GM21737 (cell line): ENCODE data around the gene ADCY5.

Experiments
- ATAC-seq: cut with Tn5 transposase; IDR thresholded peaks from one replicate; pipeline ENCODE4 v1.9.1; 2021; ENCODE audit warnings: mild to moderate bottlenecking, moderate library complexity; ENCODE audit not compliant: unreplicated experiment

ADCY5 gene

DNA sequence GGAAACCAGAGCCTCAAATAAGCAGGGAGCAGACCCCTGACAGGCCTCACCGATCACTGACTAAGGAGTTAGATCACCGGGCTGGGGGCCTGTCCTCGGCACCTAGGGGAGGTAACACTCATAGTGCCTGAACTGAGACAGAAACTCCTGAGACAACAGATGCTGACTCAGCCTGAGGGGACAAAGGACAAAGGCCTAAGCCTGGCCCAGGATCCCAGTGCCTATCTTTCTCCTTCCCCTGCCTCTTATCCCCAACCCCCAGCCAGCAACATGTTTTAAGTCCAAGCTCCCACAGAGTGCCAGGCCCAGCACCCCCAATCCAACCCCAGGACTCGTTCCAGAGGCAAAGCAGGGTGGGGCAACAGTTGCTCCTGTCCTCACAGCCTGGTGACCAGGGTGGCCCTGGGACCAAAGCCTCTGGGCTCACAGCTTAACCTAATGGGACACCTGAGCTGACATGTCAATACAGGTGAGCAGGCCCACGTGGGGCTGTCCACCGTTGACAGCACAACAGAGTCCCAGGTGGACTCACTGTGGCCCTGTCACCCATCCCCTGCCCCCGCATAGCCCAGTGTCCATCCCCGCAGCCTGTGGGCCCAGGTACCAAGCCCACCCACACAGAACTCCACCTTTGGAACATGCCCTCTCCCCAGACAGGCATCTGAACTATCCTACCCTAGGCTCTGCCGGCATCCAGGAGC, 37.4 kb downstream of the ADCY5 start:
- ATAC-seq: no peak

DNA sequence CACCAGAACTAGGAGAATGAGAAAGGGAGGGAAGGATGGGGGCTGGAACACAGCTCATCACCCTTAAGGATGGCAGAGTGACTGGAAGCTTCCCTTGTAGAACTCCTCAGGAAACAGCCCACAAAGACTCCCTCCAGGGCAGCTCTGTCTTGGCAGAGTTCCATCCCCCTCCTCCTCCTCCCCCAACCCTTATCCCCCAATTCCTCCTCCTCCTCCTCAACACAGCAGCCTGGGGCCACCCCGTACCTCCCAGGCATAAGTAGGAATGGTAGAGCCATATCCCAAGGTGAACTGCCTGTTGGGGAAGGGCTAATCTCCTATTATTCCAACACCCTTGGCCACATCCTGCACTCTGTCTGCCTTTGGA, 38.8 kb downstream of the ADCY5 start:
- ATAC-seq: no peak

DNA sequence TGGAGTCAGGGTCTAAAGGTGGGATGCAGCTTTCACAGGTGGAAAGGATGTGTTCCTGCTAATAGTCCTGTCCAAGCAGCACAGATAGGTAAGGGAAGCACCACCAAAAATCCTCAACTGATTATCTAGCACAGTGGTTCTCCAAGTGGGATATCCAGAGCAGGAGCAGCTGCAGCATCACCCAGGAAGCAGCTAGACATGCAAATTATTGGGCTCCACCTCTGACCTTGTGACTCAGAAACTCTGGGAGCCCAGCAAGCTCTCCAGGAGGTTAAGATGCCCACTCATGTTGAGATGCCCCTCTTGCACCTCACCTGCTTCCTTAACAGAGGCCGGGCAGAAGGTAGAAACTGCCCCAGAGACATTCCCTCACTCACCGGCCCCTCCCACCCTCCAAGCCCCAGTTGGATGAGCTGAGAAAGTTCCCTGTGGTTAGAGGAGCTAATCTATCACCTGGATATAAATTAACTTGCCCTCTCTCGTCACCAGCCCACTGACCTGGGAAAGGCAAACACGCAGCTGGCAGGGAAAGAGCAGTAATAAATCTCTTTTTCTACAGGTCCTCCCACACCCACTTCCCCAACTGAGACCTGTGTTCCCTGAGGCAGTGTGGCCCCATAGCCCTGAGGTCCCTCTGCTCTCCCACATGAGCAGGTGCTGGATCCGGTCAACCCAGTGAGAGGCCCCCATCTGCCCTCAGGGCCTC, 39.3 kb downstream of the ADCY5 start:
- ATAC-seq: no peak

DNA sequence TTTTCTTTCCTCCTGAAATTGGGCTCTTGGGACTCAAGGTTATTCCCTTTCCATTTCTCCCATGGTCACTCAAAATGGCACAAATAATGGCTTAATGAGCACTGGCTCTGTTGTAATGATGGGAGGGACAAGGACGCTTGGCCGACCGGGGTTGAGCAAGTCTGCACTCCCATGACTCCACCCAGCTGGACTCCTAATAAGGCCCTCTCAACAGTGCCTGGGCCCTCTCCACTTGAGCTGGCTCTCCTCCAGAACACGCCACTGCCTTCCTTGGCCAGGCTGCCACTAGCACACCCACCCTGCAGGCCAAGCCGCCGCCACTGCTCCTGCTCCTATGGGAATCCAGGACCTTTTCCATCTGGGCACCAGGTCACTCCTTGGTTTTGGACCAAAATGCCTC, 42.3 kb downstream of the ADCY5 start:
- no peak for ATAC-seq

DNA sequence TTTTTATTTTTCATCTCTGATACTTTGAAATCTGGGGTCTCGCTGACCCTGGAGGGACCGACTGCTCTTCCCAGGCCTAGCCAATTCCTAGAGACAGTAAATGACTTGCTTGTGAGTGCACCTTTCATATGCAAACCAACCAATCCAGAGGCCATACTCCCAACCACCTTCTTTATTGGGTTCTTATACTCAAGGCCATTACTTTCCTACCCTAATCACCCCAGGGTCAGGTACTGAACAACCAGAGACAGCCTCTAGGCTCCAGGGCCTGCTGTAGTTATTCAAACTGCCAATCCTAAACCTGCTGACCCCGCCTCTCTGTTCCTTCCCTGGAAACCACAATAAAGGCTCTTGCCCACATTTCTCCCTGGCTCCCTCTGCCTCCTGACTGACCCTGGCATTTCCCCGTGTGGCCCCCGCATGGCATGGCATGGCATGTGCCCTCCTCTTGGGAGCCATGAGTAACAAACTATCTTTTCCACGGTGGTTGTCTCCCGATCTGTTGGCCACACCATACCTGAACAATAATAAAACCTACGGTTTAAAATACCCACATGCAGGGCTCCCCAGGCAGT, 42.9 kb downstream of the ADCY5 start:
- ATAC-seq: no peak

DNA sequence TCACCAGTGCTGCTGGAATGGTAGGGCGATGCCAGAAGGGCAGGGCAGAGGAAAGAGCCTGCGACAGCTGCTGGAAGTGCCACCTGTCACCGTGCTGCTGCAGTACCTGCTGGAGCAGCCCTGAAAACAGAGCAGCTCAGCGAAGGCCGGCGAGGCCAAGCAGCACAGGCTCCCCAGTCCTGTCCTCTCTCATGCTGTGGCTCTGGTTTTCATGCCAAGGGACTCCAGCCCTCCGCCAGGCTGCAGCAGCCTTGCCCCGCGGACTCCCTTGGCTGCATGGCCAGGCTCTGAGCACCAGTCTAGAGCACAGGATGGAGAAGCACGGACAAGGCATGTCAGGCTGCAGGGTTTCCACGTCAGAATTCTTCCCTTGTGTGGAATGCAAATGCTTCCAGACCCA, 43.9 kb downstream of the ADCY5 start:
- no peak for ATAC-seq

DNA sequence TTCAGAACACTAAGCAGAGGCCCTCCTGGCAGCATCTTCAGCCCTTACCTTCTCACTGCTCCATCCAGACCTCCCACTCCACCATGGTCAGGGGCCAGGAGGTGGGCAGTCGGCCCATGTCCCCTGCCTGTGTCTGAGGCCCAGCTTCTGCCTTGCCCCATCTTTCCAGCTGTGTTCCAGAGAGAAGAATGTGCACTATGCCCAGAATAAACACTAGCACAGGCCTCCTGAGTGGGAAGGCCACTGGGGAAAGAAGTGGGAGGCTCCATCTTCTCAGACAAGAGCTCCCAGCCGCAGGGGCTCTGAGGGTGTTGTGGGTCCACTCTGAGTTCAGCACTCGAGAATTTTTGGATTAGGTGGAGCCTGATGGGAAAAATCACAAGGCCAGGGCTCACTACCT, 44.5 kb downstream of the ADCY5 start:
- ATAC-seq: no peak

DNA sequence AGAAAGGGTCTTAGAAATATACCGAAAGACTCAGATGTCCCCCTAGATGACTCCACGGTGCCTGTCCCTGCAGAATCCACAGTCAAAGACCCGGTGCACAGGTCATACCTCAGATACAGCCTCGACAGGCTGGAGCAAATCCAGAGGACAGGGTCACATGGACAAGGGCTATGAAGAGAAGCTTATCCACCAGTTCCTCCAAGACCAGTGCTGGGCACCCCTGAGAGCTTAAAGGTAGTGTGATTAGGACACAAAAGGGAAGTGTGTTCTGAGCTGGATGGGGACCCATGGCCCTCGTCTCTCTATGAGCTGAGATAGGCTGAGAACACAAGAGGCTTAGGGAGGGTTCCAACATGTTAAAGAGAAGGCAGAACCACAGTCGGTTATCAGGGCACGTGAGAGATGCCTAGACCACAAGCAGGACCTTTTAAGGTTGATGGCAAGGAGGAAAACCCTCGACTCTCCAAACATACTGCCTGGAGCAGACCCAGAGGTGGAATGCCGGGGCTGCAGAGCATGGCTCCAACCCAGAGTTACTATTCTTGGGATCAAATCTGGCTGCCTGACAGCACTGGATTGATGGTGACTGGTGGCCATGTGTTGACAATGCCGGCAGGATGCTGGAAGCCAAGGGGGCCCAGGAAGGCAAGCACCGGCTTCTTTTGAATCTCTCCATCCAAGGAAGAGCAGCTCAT, 46.9 kb downstream of the ADCY5 start:
- no peak for ATAC-seq

DNA sequence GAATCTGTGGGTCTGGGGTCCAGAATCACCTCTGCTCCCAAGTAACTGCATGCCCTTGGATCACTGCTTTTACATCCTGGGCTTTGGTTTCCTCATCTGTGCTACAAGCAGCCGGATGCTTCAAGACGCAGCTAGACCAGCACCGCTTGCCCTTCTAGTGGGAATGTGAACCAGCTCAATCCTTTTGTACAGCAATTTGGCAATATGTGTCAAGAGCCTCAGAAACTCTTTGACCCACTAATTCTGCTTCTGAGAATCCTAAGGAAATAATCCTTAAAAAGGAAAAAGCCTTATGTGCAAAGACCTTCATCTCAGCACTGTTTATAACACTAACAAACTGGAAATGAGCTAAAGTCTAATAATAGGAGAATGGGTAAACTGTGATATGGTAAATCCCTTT, 48.7 kb downstream of the ADCY5 start:
- no peak for ATAC-seq

DNA sequence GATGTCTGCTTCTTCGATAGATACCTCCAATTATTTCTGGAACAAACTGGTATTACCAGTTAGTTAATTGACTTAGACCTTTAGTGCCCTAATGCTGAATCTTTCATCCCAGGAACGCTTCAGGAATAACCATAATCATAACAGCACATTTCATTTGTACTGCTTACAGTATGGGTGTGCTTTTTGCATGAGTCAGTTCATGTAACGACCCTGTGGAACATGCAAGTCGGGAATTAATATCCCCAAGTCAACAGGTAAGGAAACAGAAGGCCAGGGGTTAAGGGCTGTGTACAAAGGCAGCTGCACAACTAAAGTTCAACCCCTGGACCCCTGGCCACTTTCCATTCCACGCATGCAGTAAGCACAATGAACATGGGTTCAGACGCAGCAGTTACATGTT, 49.2 kb downstream of the ADCY5 start:
- ATAC-seq: no peak

DNA sequence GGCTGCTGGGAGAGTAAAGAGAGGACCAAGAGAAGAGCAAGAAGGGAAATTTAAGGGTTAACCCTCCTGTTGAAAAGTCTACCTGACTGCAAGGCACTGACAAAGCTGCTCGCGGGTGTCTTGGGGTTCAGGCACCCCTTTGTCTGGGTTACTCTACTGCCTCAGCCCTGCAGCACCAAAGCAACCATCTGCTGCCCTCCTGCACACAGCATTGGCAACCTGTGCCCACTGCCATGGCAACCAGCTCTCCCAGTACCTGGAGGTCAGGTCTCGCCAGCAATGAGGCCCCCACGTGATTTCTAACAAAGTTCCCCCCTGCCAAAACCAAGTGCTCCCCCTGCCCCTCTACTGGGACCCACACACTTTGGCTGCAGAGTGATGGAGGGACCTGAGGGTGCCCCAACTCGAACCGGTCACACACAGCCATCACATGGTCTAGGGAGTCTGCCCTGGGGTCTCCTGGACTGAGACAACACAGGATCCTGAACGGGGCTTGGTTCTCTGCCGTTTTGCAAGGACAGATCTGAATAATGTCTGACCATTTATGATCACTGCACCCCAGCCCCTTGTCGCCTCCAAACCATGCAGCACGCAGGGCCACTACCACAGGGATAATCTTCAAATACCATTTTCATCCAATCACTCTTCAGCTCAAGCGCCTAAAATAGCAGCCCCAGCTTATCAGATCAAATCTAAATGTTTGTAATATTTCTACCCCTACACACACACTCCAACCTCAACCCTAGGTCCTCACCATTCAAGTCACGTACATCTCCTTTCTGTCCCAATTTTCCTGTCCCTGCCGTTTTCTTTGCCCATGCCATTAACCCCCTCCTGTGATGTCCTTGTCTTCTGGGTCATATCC, 50.7 kb downstream of the ADCY5 start:
- no peak for ATAC-seq

DNA sequence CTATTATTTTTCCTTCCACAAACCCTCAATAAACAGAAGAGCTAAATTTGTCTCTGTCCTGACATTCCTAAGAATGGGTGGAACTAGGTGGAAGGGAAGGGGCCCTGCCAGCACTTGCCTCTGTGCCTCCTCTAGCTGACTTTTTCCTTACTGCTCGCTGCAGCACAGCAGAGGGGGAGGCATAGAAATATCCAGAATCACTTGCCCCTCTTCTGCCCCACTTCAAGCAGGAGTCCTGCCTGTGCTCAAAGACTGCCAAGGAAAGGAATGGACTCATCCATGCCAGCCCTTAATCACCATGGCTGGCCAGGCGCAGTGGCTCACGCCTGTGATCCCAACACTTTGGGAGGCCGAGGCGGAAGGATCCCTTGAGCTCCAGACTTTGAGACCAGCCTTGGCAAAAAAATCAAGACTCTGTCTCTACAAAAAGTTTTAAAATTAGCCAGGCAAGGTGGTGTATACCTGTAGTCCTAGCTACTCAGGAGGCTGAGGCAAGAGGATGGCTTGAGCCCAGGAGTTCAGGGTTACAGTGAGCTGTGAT, 51.8 kb downstream of the ADCY5 start:
- no peak for ATAC-seq

DNA sequence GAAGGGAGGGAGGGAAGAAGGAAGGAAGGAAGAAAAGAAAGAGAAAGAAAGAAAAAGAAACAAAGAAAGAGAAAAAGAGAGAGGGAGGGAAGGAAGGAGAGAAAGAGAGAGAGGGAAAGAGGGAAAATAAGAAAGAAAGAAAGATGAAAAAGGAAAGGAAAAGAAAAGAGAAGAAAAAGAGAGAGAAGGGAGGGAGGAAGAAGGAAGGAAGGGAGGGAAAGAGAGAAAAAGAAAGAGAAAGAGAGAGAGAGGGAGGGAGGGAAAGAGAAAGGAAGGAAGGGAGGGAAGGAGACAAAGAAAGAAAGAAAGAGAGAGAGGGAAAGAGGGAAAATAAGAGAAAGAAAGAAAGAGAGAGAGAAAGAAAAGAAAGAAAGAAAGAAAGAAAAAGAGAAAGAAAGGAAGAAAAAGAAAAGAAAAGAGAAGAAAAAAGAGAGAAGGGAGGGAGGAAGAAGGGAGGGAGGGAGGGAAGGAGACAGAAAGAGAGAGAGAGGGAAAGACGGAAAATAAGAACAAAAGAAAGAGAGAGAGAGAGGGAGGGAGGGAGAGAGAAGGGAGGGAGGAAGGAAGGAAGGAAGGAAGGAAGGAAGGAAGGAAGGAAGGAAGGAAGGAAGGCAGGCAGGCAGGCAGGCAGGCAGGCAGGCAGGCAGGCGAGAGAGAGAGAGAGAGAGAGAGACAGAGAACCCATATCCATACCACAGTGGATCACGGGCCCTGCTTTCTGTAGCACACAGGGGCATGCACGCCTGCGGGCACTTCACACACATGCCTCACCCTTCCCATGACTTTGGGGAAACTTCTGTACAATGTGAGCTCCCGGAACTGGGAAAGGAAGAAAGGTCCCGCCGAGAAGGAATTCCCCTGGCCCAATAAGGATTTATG, 52.5 kb downstream of the ADCY5 start:
- no peak for ATAC-seq

DNA sequence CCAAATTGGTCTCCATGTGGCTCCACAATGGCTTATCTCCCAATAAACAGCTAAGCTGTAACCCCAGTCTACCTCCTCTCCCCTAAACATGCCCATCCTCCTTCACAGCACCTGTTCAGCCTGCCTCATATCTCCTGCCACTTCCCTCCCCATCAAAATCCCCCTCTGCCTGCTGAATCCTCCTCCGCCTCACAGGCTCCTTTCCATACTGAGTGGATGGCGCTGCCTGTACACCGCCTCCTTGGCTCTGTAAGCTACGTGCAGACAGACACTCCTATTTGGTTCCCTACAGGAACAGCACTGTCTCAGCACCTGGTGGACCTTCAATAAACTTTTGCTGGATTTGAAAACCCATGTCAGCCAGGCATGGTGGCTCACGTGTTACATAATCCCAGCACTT, 53.7 kb downstream of the ADCY5 start:
- ATAC-seq: no peak

DNA sequence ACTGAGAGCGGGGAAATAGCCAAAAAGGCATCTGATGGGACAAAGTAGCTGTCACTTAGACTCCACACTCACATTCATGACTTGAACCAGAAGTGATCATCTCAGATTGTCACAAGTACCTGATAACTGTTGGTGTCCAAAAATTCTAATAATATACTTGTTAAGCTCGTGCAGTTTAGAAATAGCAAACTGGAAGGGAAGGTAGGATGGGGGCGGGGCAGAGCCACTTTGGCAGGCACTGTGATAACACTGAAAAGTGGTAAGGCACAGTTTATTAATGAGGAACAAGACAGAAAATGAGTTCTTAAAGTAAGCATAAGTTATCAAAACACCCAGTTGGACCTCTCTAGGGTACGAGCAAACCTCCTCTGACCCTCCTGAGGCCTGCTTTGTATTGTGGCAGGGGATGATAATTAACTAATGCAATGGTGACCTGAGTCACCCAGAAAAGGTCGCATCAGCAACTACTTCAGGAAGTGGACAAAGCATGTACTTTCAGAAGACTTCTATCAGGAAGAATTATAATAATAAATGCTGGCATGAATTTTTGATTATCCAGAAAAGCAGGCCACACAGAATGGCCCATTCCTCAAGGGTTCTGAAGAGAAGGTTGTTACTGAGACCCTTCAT, 54.4 kb downstream of the ADCY5 start:
- no peak for ATAC-seq

DNA sequence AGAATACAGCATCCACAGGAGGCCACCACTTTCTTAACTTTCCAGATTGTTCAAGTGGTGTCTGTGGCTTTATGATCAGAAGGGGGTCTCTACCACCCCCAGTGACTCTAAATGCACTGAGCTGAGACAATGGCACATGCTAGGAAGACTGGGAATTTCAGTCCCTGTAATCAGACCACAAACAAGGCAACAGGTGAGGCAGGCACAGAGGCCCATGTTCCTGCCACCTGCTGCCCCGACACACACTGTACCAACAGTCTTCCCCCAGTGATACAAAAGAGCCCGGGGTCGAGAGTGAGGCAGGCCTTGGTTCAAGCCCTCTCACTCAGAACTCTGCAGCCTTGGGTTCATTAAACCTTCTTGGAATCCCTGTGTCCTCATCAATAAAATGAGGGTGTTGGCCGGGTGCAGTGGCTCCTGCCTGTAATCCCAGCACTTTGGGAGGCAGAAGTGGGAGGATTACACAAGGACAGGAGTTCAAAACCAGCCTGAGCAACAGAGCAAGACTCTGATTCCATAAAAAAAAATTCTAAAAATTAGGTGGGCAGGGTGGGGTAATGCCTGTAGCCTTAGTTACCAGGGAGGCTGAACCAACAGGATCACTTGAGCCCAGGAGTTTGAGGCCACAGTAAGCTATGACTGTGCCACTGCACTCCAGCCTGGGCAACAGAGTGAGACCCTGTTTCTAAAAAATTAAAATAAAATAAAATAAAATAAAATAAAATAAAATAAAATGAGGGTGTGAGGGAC, 55.8 kb downstream of the ADCY5 start:
- ATAC-seq: no peak

DNA sequence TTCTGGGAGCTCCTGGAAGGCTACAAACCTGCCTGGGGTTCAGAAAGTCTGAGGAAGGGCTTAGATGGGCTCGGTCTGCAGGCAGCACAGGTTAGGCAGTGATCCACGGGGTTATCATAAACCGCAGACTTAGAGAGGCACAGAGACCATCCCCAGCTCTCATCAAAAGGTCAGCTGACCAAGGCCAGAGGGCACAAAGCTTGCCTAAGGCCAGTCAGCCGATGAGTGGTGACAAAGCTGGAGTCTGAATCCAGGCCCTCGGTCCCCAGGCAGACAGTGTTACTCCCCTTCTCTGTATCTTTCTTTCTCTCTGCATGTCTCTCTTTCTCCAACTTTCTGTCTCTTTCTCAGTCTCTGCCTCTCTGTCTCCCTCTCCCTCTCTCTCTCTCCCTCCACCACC, 56.5 kb downstream of the ADCY5 start:
- ATAC-seq: no peak

DNA sequence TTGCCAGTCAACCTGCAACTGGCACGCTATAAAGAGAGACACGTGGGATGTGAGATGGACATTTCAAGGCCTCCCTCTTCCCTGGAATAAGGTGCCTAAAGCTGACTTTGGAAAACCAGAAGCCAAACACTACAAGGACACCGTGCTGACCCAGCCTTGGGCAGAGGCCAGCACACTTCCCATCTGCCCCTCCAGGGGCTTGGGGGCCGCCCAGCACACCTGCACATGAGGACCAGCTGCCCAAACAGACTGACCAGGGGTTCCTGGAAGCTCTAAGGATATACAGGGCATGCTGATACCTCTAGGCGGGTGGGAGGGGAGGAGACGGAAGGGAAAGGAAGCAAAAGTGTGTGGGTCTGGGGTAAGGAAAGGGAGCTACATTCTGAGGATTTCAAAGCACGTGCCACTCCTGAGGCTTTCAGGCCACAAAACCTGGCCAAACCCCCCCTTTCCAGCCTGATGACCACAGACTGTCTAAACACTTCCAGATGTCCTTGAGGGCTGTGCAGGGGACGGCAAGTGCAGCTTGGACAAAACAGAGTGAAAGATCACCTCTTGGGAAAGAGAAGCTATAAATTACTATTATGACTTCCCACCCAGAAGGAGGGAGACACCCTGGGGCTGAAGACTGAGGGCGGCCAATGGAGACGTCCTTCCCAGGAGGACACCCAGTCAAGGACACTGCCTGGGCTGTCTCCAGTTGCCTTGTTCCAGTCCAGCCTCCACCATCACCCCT, 57.9 kb downstream of the ADCY5 start:
- no peak for ATAC-seq
